ENCODE results near the gene ST8SIA5. TPM values are rescaled to one million over a fixed set of nuclear protein-coding genes. Genes with fewer than 3 reads are reported as not detected.

ST8SIA5 gene
- total RNA-seq, 2 donors from 2014 or later, result 0.14 TPM; not detected in 1

GRCh38 chr18:46649071-46649862 lies 107.6 kb downstream of the ST8SIA5 start:
- H3K4me1 ChIP-seq (ENCODE audit: control insufficient read depth in 1 of 2, low read depth in 2 of 2), result no peaks in the 10 kb centered on the region
- no peak for TF ChIP-seq CTCF (IDR thresholded peaks at IDR 0.05)
- no peak for DNase-seq (ENCODE audit: low spot score)

GRCh38 chr18:46646468-46646867 lies 110.4 kb downstream of the ST8SIA5 start:
- Histone ChIP-seq H3K9me3 (no peaks in the 10 kb centered on the region), H3K27me3 (replicated peaks; ENCODE audit: insufficient read depth) (no peaks in the 10 kb centered on the region), H3K36me3 (no peaks in the 10 kb centered on the region), H3K27ac (no peak overlapping the region), H3K4me3 (no peak overlapping the region), H3K4me1 (ENCODE audit: control insufficient read depth in 1 of 2, low read depth in 2 of 2) (no peaks in the 10 kb centered on the region)
- no peak for TF ChIP-seq CTCF (IDR thresholded peaks at IDR 0.05)
- DNase-seq (ENCODE audit: low spot score), result no peak
- no peak for ATAC-seq (ENCODE audit: insufficient number of reproducible peaks, low FRiP score, low read depth)

More at GRCh38 chr18:46649071-46649862, 107.6 kb downstream of the ST8SIA5 start:
- no peak for ATAC-seq (ENCODE audit: insufficient number of reproducible peaks, low FRiP score, low read depth)
- Histone ChIP-seq H3K36me3 (no peaks in the 10 kb centered on the region), H3K4me3 (no peak overlapping the region), H3K27me3 (replicated peaks; ENCODE audit: insufficient read depth) (no peaks in the 10 kb centered on the region), H3K27ac (no peak overlapping the region), H3K9me3 (no peaks in the 10 kb centered on the region)

GRCh38 chr18:46642561-46642960 lies 114.3 kb downstream of the ST8SIA5 start:
- Histone ChIP-seq H3K36me3 (no peaks in the 10 kb centered on the region), H3K4me3 (no peak overlapping the region), H3K4me1 (ENCODE audit: control insufficient read depth in 1 of 2, low read depth in 2 of 2) (no peaks in the 10 kb centered on the region), H3K27me3 (replicated peaks; ENCODE audit: insufficient read depth) (no peaks in the 10 kb centered on the region), H3K27ac (no peak overlapping the region), H3K9me3 (no peaks in the 10 kb centered on the region)
- DNase-seq (ENCODE audit: low spot score), result no peak
- no peak for ATAC-seq (ENCODE audit: insufficient number of reproducible peaks, low FRiP score, low read depth)
- no peak for TF ChIP-seq CTCF (IDR thresholded peaks at IDR 0.05)

GRCh38 chr18:46641917-46642316 lies 114.9 kb downstream of the ST8SIA5 start:
- TF ChIP-seq CTCF (IDR thresholded peaks at IDR 0.05), result no peak
- ATAC-seq (ENCODE audit: insufficient number of reproducible peaks, low FRiP score, low read depth) (no peak), DNase-seq (ENCODE audit: low spot score) (no peak)

GRCh38 chr18:46639386-46639785 lies 117.5 kb downstream of the ST8SIA5 start:
- H3K27me3 ChIP-seq (replicated peaks; ENCODE audit: insufficient read depth), result no peaks in the 10 kb centered on the region
- no peak overlapping the region for H3K4me3 ChIP-seq
- no peaks in the 10 kb centered on the region for H3K4me1 ChIP-seq (ENCODE audit: control insufficient read depth in 1 of 2, low read depth in 2 of 2)
- H3K36me3 ChIP-seq, result no peaks in the 10 kb centered on the region
- no peak for TF ChIP-seq CTCF (IDR thresholded peaks at IDR 0.05)
- no peak for ATAC-seq (ENCODE audit: insufficient number of reproducible peaks, low FRiP score, low read depth)
- no peak overlapping the region for H3K27ac ChIP-seq
- H3K9me3 ChIP-seq, result no peaks in the 10 kb centered on the region
- no peak for DNase-seq (ENCODE audit: low spot score)

More at GRCh38 chr18:46641917-46642316, 114.9 kb downstream of the ST8SIA5 start:
- H3K9me3 ChIP-seq, result no peaks in the 10 kb centered on the region
- no peaks in the 10 kb centered on the region for H3K36me3 ChIP-seq
- H3K27me3 ChIP-seq (replicated peaks; ENCODE audit: insufficient read depth), result no peaks in the 10 kb centered on the region
- no peak overlapping the region for H3K4me3 ChIP-seq
- no peaks in the 10 kb centered on the region for H3K4me1 ChIP-seq (ENCODE audit: control insufficient read depth in 1 of 2, low read depth in 2 of 2)
- H3K27ac ChIP-seq, result no peak overlapping the region
